GM21723 (cell line): ENCODE data around the gene ULK1.
"Not testable (repeated sequence)": the region's sequence is repeated elsewhere in the genome, so short reads cannot be mapped to it uniquely, and the experiment has no call there.

ENCODE experiments used
- ATAC-seq: cut with Tn5 transposase; IDR thresholded peaks from one replicate; pipeline ENCODE4 v1.9.1; 2021; ENCODE audit warnings: mild to moderate bottlenecking, moderate library complexity; ENCODE audit not compliant: unreplicated experiment

The ULK1 gene

GRCh38 chr12:131861261-131862083 is 33.0 kb upstream of the ULK1 start:
- ATAC-seq: no peak

- ATAC-seq: no peak
Observed at GRCh38 chr12:131862084-131862441, 32.4 kb upstream of the ULK1 start.

GRCh38 chr12:131862600-131862993 is 31.8 kb upstream of the ULK1 start:
- ATAC-seq: no peak

GRCh38 chr12:131862994-131863710 is 31.3 kb upstream of the ULK1 start:
- no peak for ATAC-seq

- ATAC-seq: no peak
Observed at GRCh38 chr12:131863711-131864396, 30.6 kb upstream of the ULK1 start.

GRCh38 chr12:131864469-131864868 is 30.0 kb upstream of the ULK1 start:
- no peak for ATAC-seq

GRCh38 chr12:131865180-131865875 is 29.1 kb upstream of the ULK1 start:
- ATAC-seq: no peak

GRCh38 chr12:131867471-131867870 is 27.0 kb upstream of the ULK1 start:
- ATAC-seq: no peak

GRCh38 chr12:131867891-131868675 is 26.3 kb upstream of the ULK1 start:
- ATAC-seq: no peak

- no peak for ATAC-seq
Observed at GRCh38 chr12:131869871-131870418, 24.5 kb upstream of the ULK1 start.

GRCh38 chr12:131871677-131872076 is 22.7 kb upstream of the ULK1 start:
- no peak for ATAC-seq

- ATAC-seq: no peak
Observed at GRCh38 chr12:131872154-131873051, 22.0 kb upstream of the ULK1 start.

- ATAC-seq: no peak
Observed at GRCh38 chr12:131873293-131873692, 21.1 kb upstream of the ULK1 start.

GRCh38 chr12:131874972-131875371 is 19.4 kb upstream of the ULK1 start:
- not testable (repeated sequence) for ATAC-seq

GRCh38 chr12:131877216-131877615 is 17.2 kb upstream of the ULK1 start:
- not testable (repeated sequence) for ATAC-seq

GRCh38 chr12:131878436-131878835 is 16.0 kb upstream of the ULK1 start:
- ATAC-seq: not testable (repeated sequence)

GRCh38 chr12:131882804-131883520 is 11.5 kb upstream of the ULK1 start:
- ATAC-seq: no peak

- ATAC-seq: no peak
Observed at GRCh38 chr12:131883521-131883900, 10.9 kb upstream of the ULK1 start.
